Breast epithelium (tissue), 3 donors: Measurements from ENCODE around the gene PITPNM1.

Experiments used
- CTCF ChIP-seq, 3 donors: fragments of 450-650 bp; IDR thresholded peaks; one replicate each; pipeline ENCODE4 v1.5.1; 2016 to 2017; ENCODE audit warnings: antibody characterized with exemption in 3 of 3, mild to moderate bottlenecking in 3 of 3, moderate library complexity in 3 of 3
- POLR2A ChIP-seq: fragments of 450-650 bp; IDR thresholded peaks from one replicate; pipeline ENCODE4 v1.6.1; 2016; ENCODE audit warnings: antibody characterized with exemption, mild to moderate bottlenecking, moderate library complexity
- POLR2AphosphoS5 ChIP-seq, 3 donors: sonication (generic); formaldehyde crosslinking; IDR thresholded peaks; one replicate each; pipeline ENCODE4 v1.6.1; 2017; ENCODE audit warnings: antibody characterized with exemption in 3 of 3

- TF ChIP-seq POLR2A (no peak), CTCF (IDR thresholded peaks at IDR 0.05) (no peak), POLR2AphosphoS5 (IDR thresholded peaks at IDR 0.05) (no peak)
Measured at GRCh38 chr11:67499808-67500483, 5.2 kb downstream of the PITPNM1 start.
